ENCODE measurements around the gene SYNM. TPM values are rescaled to one million over a fixed set of nuclear protein-coding genes. Genes with fewer than 3 reads are reported as not detected.

Gene SYNM
- total RNA-seq, 1 experiment from 2014 or later = 2.6 TPM

DNA sequence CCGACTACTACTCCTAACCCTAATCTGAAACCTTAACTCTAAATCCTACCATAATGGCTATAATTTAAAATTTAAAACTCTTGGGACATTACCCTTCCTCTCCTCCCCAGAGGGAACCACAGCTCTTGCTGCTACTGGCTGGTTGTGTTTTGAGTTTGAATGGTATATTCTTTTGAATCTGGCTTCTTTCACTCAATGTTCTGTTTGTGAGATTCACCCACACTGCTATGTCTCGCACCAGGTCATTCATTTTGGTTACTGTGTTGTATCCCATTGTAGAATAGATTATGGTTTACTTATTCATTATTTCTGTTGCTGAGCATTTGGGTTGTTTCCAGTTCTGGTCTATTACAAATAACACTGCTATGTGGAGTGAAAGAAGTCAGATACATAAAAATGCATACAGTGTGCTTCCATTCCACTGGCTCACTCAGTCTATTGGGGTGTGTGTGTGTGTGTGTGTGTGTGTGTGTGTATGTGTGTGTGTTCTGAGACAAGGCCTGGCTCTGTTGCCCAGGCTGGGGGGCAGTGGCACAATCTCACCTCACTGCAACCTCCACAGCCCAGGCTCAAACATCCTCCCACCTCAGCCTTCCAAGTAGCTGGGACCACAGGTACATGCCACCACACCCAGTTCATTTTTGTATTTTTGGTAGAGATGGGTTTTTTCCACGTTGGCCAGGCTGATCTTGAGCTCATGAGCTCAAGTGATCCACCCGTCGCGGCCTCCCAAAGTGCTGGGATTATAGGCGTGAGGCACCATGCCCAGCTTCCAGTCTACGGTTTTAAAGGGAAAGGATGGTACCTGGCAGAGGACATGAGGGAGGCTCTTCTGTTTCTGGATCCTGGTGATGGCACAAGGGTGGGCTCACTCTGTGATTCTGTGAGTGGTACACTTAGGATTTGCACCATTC is 19.2 kb upstream of the SYNM start:
- DNase-seq (ENCODE audit: low spot score) = no peak

GRCh38 chr15:99086327-99086667 is 18.6 kb upstream of the SYNM start:
- no peak for TF ChIP-seq EZH2 (IDR thresholded peaks at IDR 0.05; ENCODE audit: borderline replicate concordance, low read depth, low read length, poor library complexity, severe bottlenecking)
- TF ChIP-seq, protein P1, sequence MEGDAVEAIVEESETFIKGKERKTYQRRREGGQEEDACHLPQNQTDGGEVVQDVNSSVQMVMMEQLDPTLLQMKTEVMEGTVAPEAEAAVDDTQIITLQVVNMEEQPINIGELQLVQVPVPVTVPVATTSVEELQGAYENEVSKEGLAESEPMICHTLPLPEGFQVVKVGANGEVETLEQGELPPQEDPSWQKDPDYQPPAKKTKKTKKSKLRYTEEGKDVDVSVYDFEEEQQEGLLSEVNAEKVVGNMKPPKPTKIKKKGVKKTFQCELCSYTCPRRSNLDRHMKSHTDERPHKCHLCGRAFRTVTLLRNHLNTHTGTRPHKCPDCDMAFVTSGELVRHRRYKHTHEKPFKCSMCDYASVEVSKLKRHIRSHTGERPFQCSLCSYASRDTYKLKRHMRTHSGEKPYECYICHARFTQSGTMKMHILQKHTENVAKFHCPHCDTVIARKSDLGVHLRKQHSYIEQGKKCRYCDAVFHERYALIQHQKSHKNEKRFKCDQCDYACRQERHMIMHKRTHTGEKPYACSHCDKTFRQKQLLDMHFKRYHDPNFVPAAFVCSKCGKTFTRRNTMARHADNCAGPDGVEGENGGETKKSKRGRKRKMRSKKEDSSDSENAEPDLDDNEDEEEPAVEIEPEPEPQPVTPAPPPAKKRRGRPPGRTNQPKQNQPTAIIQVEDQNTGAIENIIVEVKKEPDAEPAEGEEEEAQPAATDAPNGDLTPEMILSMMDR (conservative IDR thresholded peaks at IDR 0.05; ENCODE audit: low read depth, low read length) = no peak
- Histone ChIP-seq H3K4me3 (ENCODE audit: low read depth, low read length, poor library complexity, severe bottlenecking) (no peak overlapping the region), H3K36me3 (ENCODE audit: insufficient read depth, low read length, poor library complexity, severe bottlenecking) (no peaks in the 10 kb centered on the region), H3K4me1 (ENCODE audit: insufficient read depth, low read length, poor library complexity, severe bottlenecking) (no peaks in the 10 kb centered on the region), H3K9me3 (ENCODE audit: low read depth, low read length, poor library complexity, severe bottlenecking) (peaks cover 5% of the 10 kb centered on the region), H3K27me3 (replicated peaks; ENCODE audit: insufficient read depth, low read depth, low read length, poor library complexity) (no peaks in the 10 kb centered on the region), H3K27ac (ENCODE audit: low read depth, low read length, poor library complexity, severe bottlenecking) (no peak overlapping the region)
- no peak for DNase-seq (ENCODE audit: low spot score)
- POLR2A ChIA-PET (ENCODE audit: low non-redundant PET) = no interaction called here
- CTCF ChIA-PET = no interaction called here
- BruUV-seq (replicated peaks) = no TSS peak
- intact Hi-C loops (cut with micrococcal nuclease; ENCODE audit: unreplicated experiment) = no loop called here

More for the DNA sequence above, 19.2 kb upstream of the SYNM start:
- H3K4me3 ChIP-seq (ENCODE audit: low read depth, low read length, poor library complexity, severe bottlenecking) = no peak overlapping the region
- TF ChIP-seq EZH2 (IDR thresholded peaks at IDR 0.05; ENCODE audit: borderline replicate concordance, low read depth, low read length, poor library complexity, severe bottlenecking) = no peak
- TF ChIP-seq, protein P1 (conservative IDR thresholded peaks at IDR 0.05; ENCODE audit: low read depth, low read length) = no peak
- no peaks in the 10 kb centered on the region for H3K27me3 ChIP-seq (replicated peaks; ENCODE audit: insufficient read depth, low read depth, low read length, poor library complexity)
- no TSS peak for BruUV-seq (replicated peaks)
- ChIA-PET CTCF (no interaction called here), POLR2A (ENCODE audit: low non-redundant PET) (no interaction called here)
- H3K36me3 ChIP-seq (ENCODE audit: insufficient read depth, low read length, poor library complexity, severe bottlenecking) = no peaks in the 10 kb centered on the region
- intact Hi-C loops (cut with micrococcal nuclease; ENCODE audit: unreplicated experiment) = no loop called here
- no peak overlapping the region for H3K27ac ChIP-seq (ENCODE audit: low read depth, low read length, poor library complexity, severe bottlenecking)
- H3K9me3 ChIP-seq (ENCODE audit: low read depth, low read length, poor library complexity, severe bottlenecking) = peaks cover 5% of the 10 kb centered on the region
- no peaks in the 10 kb centered on the region for H3K4me1 ChIP-seq (ENCODE audit: insufficient read depth, low read length, poor library complexity, severe bottlenecking)

DNA sequence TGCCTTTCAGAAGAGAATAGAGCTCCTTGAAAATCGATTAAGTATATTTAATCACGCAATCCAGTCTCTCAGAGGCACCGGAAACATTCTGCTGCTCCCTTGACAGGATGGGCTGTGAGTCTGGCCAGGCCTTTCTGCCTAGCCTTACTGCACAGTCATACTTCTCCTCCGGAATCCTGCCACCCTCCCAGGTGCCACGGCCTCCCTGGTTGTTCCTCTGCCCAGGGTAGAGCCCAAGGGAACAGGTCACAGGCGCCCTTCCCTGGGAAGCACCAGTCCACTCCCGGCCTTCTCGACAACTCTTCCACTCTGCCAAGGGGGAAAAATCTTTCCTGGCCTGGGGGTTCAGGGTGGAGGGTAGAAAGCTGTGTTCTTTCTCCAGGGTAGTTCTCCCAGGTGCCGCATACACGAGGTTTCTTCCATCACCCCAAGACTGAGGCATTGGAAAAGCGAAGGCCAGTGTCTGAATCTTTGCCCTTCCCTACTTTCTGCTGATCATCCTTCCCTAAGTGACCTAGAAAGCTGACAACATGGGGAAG is 17.4 kb upstream of the SYNM start:
- Histone ChIP-seq H3K27ac (ENCODE audit: low read depth, low read length, poor library complexity, severe bottlenecking) (no peak overlapping the region), H3K27me3 (replicated peaks; ENCODE audit: insufficient read depth, low read depth, low read length, poor library complexity) (no peaks in the 10 kb centered on the region), H3K4me1 (ENCODE audit: insufficient read depth, low read length, poor library complexity, severe bottlenecking) (no peaks in the 10 kb centered on the region), H3K36me3 (ENCODE audit: insufficient read depth, low read length, poor library complexity, severe bottlenecking) (no peaks in the 10 kb centered on the region), H3K9me3 (ENCODE audit: low read depth, low read length, poor library complexity, severe bottlenecking) (peaks cover 4% of the 10 kb centered on the region), H3K4me3 (ENCODE audit: low read depth, low read length, poor library complexity, severe bottlenecking) (no peak overlapping the region)
- no peak for TF ChIP-seq EZH2 (IDR thresholded peaks at IDR 0.05; ENCODE audit: borderline replicate concordance, low read depth, low read length, poor library complexity, severe bottlenecking)
- TF ChIP-seq, protein P1 (conservative IDR thresholded peaks at IDR 0.05; ENCODE audit: low read depth, low read length) = no peak
- intact Hi-C loops (cut with micrococcal nuclease; ENCODE audit: unreplicated experiment) = no loop called here
- no peak for DNase-seq (ENCODE audit: low spot score)
- POLR2A ChIA-PET (ENCODE audit: low non-redundant PET) = no interaction called here
- CTCF ChIA-PET = no interaction called here
- no TSS peak for BruUV-seq (replicated peaks)

All from A673 (cell line).